Measurements from ENCODE around the gene SGPP2. TPM values are rescaled to one million over a fixed set of nuclear protein-coding genes. Genes with fewer than 3 reads are reported as not detected.

The SGPP2 gene
- total and polyA plus RNA-seq, 9 donors, result 0.22 to 18.5 (median 1.9) TPM; not detected in 1

- Histone ChIP-seq H3K27ac (no peak overlapping the region), H3K27me3 (no peaks in the 10 kb centered on the region), H3K36me3 (no peaks in the 10 kb centered on the region), H3K9me3 (no peaks in the 10 kb centered on the region), H3K4me3 (no peak overlapping the region), H3K4me1 (ENCODE audit: insufficient read depth) (peaks cover 11% of the 10 kb centered on the region)
- WGBS, 3 donors, result 17 to 34% (median 26%) methylated on average over 4 of the region's 4 CpGs
- intact Hi-C loops (cut with DNase I), result no loop called here
- no peak for TF ChIP-seq POLR2A (IDR thresholded peaks at IDR 0.05)
- TF ChIP-seq CTCF (IDR thresholded peaks at IDR 0.05), result no peak
- TF ChIP-seq EP300 (IDR thresholded peaks at IDR 0.05), result no peak
- peak in 3 of 5 donors; percentile 49 to 67 (median 56) for DNase-seq
Observed at GRCh38 chr2:222468346-222468745, 44.0 kb downstream of the SGPP2 start.

GRCh38 chr2:222470802-222471468 is 46.6 kb downstream of the SGPP2 start:
- WGBS, 3 donors, result 55 to 63% (median 57%) methylated on average over 5 of the region's 5 CpGs
- DNase-seq, result no peak
- no peaks in the 10 kb centered on the region for H3K27me3 ChIP-seq
- intact Hi-C loops (cut with DNase I), result no loop called here
- no peaks in the 10 kb centered on the region for H3K9me3 ChIP-seq
- peaks cover 6% of the 10 kb centered on the region for H3K4me1 ChIP-seq (ENCODE audit: insufficient read depth)
- no peaks in the 10 kb centered on the region for H3K36me3 ChIP-seq
- H3K27ac ChIP-seq, result no peak overlapping the region
- TF ChIP-seq CTCF (IDR thresholded peaks at IDR 0.05), result no peak
- no peak for TF ChIP-seq EP300 (IDR thresholded peaks at IDR 0.05)
- TF ChIP-seq POLR2A (IDR thresholded peaks at IDR 0.05), result no peak
- H3K4me3 ChIP-seq, result no peak overlapping the region

- no peak overlapping the region for H3K27ac ChIP-seq
- no peak for DNase-seq
- TF ChIP-seq EP300 (IDR thresholded peaks at IDR 0.05) (no peak), POLR2A (IDR thresholded peaks at IDR 0.05) (no peak), CTCF (IDR thresholded peaks at IDR 0.05) (no peak)
- no peaks in the 10 kb centered on the region for H3K4me1 ChIP-seq (ENCODE audit: insufficient read depth)
- 68 to 76% (median 75%) methylated on average over 14 of the region's 14 CpGs for WGBS, 3 donors
- H3K27me3 ChIP-seq, result no peaks in the 10 kb centered on the region
- no peak overlapping the region for H3K4me3 ChIP-seq
- intact Hi-C loops (cut with DNase I), result no loop called here
- H3K36me3 ChIP-seq, result no peaks in the 10 kb centered on the region
- H3K9me3 ChIP-seq, result no peaks in the 10 kb centered on the region
Observed at GRCh38 chr2:222477962-222478608, 53.7 kb downstream of the SGPP2 start.

- Histone ChIP-seq H3K4me3 (no peak overlapping the region), H3K9me3 (no peaks in the 10 kb centered on the region), H3K4me1 (ENCODE audit: insufficient read depth) (no peaks in the 10 kb centered on the region), H3K27me3 (no peaks in the 10 kb centered on the region), H3K36me3 (no peaks in the 10 kb centered on the region), H3K27ac (no peak overlapping the region)
- intact Hi-C loops (cut with DNase I), result no loop called here
- TF ChIP-seq CTCF (IDR thresholded peaks at IDR 0.05), result no peak
- no peak for TF ChIP-seq EP300 (IDR thresholded peaks at IDR 0.05)
- no peak for TF ChIP-seq POLR2A (IDR thresholded peaks at IDR 0.05)
- no peak for DNase-seq
Observed at GRCh38 chr2:222479859-222480258, 55.5 kb downstream of the SGPP2 start.

All from ovary (tissue), 9 donors.